K562 (cell line): ENCODE data around the gene FAM227A. TPM values are rescaled to one million over a fixed set of nuclear protein-coding genes. Genes with fewer than 3 reads are reported as not detected.
A peak's percentile ranks its signal among the peaks of the same experiment; 100 is the strongest.

Experiments
- ATAC-seq: fragments of 200-7000 bp; cut with Tn5 transposase; 3 replicates; pipeline ENCODE4 v1.9.1; 2020; ENCODE audit warnings: moderate library complexity
- BruUV-seq: library from RNA; stranded (reverse); fragments of 400-500 nt; replicated peaks from 2 replicates; lab custom pipeline; 2021; lab: Mats Ljungman, UMichigan
- CTCF ChIA-PET: fragments of 300-600 bp; formaldehyde crosslinking; extraction: SDS; loops from one replicate; lab custom pipeline; 2021; ENCODE audit warnings: low intra/inter-chr PET ratio; lab: Yijun Ruan, JAX
- POLR2A ChIA-PET: fragments of 300-600, 350-650 bp; sonication (Branson Sonifier 250); formaldehyde crosslinking; extraction: SDS; loops from one replicate; lab custom pipeline; 2021; ENCODE audit warnings: antibody characterized with exemption, inconsistent platforms; lab: Yijun Ruan, JAX
- DNase-seq, 4 experiments: peaks; one replicate each; pipeline versions ENCODE4 v3.0.0 to v3.0.0-alpha.2; 2011 to 2018; ENCODE audit warnings: low spot score in 3 of 4, mixed read lengths in 3 of 4; ENCODE audit errors: extremely low read depth in 1 of 4
- FAIRE-seq: peaks from 2 replicates; lab custom pipeline; 2011; peaks lifted over from hg19 to GRCh38; lab: Jason Lieb, UNC
- H2AFZ ChIP-seq: 2 replicates; pipeline ENCODE4 v1.6.0; 2011; ENCODE audit warnings: low read depth, low read length, control low read depth, inconsistent platforms
- H3K27ac ChIP-seq: fragments of 200-600 bp; 3 replicates; pipeline ENCODE4 v1.8.0; 2011; ENCODE audit warnings: low read depth, mild to moderate bottlenecking, control low read depth, inconsistent platforms, low read length, moderate library complexity, mixed read lengths; ENCODE audit errors: extremely low read depth
- H3K27me3 ChIP-seq, 2 experiments: fragments of 300-600 bp in 1 of 2; 2 replicates in 1 of 2; 3 replicates in 1 of 2; pipeline versions ENCODE4 v1.6.0 to v1.8.0; 2011; ENCODE audit warnings: inconsistent platforms in 2 of 2, low read length in 2 of 2, mild to moderate bottlenecking in 1 of 2, mixed read lengths in 1 of 2, moderate library complexity in 1 of 2; ENCODE audit not compliant: control insufficient read depth in 2 of 2, insufficient read depth in 2 of 2
- H3K36me3 ChIP-seq: fragments of 300-600 bp; 3 replicates; pipeline ENCODE4 v1.8.0; 2011; ENCODE audit warnings: mild to moderate bottlenecking, low read length, inconsistent platforms; ENCODE audit not compliant: control insufficient read depth, insufficient read depth
- H3K4me1 ChIP-seq, 2 experiments: fragments of 200-600 bp in 1 of 2; replicated peaks in 1 of 2; 2 replicates in 1 of 2; 3 replicates in 1 of 2; pipeline versions ENCODE4 v1.5.1 to v1.8.0; 2011; ENCODE audit warnings: inconsistent platforms in 2 of 2, low read length in 2 of 2, mild to moderate bottlenecking in 1 of 2, mixed read lengths in 1 of 2, moderate library complexity in 1 of 2; ENCODE audit not compliant: control insufficient read depth in 2 of 2, insufficient read depth in 2 of 2
- H3K4me2 ChIP-seq: 2 replicates; pipeline ENCODE4 v1.6.1; 2011; ENCODE audit warnings: low read length, control low read depth, inconsistent platforms, mixed read lengths; ENCODE audit not compliant: insufficient read depth
- H3K4me3 ChIP-seq: fragments of 200-600 bp; sonication (generic), shearing (Covaris generic); 2 replicates; pipeline ENCODE4 v1.5.1; 2016; ENCODE audit warnings: control low read depth, inconsistent platforms
- H3K79me2 ChIP-seq: fragments of 200-600 bp; 3 replicates; pipeline ENCODE4 v1.8.0; 2011; ENCODE audit warnings: low read length, inconsistent platforms; ENCODE audit not compliant: control insufficient read depth, insufficient read depth
- H3K9ac ChIP-seq, 2 experiments: 2 replicates each; pipeline versions ENCODE4 v1.6.0 to v1.6.1; 2011; ENCODE audit warnings: low read depth in 2 of 2, low read length in 2 of 2, control low read depth in 1 of 2, inconsistent platforms in 1 of 2, mild to moderate bottlenecking in 1 of 2, mixed read lengths in 1 of 2; ENCODE audit not compliant: insufficient read depth in 1 of 2
- H3K9me1 ChIP-seq: one replicate; pipeline ENCODE4 v1.6.0; 2011; ENCODE audit warnings: inconsistent platforms, mild to moderate bottlenecking, low read length, moderate library complexity; ENCODE audit not compliant: control insufficient read depth, insufficient read depth
- H3K9me3 ChIP-seq: replicated peaks from 2 replicates; pipeline ENCODE4 v1.5.1; 2011; ENCODE audit warnings: low read depth, low read length, inconsistent platforms; ENCODE audit not compliant: control insufficient read depth, insufficient read depth
- H4K20me1 ChIP-seq: replicated peaks from 2 replicates; pipeline ENCODE4 v1.6.1; 2011; ENCODE audit warnings: low read length, inconsistent platforms, mixed read lengths; ENCODE audit not compliant: control insufficient read depth, insufficient read depth
- BCLAF1 ChIP-seq, 2 experiments: fragments of 450-650 bp in 1 of 2; IDR thresholded peaks; 2 replicates each; pipeline ENCODE4 v1.6.1; 2011 to 2017; ENCODE audit warnings: low read depth in 2 of 2, antibody characterized with exemption in 1 of 2, borderline replicate concordance in 1 of 2, low read length in 1 of 2, mild to moderate bottlenecking in 1 of 2, mixed read lengths in 1 of 2; ENCODE audit not compliant: control insufficient read depth in 1 of 2
- E2F6 ChIP-seq, 2 experiments: IDR thresholded peaks; 2 replicates each; pipeline ENCODE4 v1.6.1; 2011; ENCODE audit warnings: borderline replicate concordance in 1 of 2, control low read depth in 1 of 2, low read depth in 1 of 2, low read length in 1 of 2, mild to moderate bottlenecking in 1 of 2, mixed read lengths in 1 of 2, moderate library complexity in 1 of 2; ENCODE audit not compliant: insufficient read depth in 1 of 2, insufficient read length in 1 of 2, poor library complexity in 1 of 2, severe bottlenecking in 1 of 2; ENCODE audit errors: extremely low read depth in 1 of 2
- FOXP1 ChIP-seq: sonication (generic); formaldehyde crosslinking; IDR thresholded peaks from 2 replicates; pipeline ENCODE4 v1.8.0; 2022; ENCODE audit warnings: mild to moderate bottlenecking, missing genetic modification reagents
- L3MBTL2 ChIP-seq: fragments of 450-650 bp; IDR thresholded peaks from 2 replicates; pipeline ENCODE4 v1.6.1; 2016; ENCODE audit warnings: mild to moderate bottlenecking, moderate library complexity
- MIER1 ChIP-seq: fragments of 450-650 bp; IDR thresholded peaks from 2 replicates; pipeline ENCODE4 v1.6.1; 2016; ENCODE audit warnings: antibody characterized with exemption, mild to moderate bottlenecking, low read depth
- PRDM10 ChIP-seq: fragments of 450-650 bp; IDR thresholded peaks from 2 replicates; pipeline ENCODE4 v1.6.1; 2018; ENCODE audit not compliant: partially characterized antibody
- ZBTB2 ChIP-seq: fragments of 450-650 bp; IDR thresholded peaks from 2 replicates; pipeline ENCODE4 v1.6.1; 2016; ENCODE audit warnings: antibody characterized with exemption
- ZBTB7A ChIP-seq: IDR thresholded peaks from 2 replicates; pipeline ENCODE4 v1.6.1; 2011; ENCODE audit warnings: low read depth, mild to moderate bottlenecking, low read length, moderate library complexity, borderline replicate concordance; ENCODE audit not compliant: control insufficient read depth
- ZNF444 ChIP-seq: fragments of 250-450 bp; sonication (Bioruptor Pico); IDR thresholded peaks from 2 replicates; pipeline ENCODE4 v1.4.0; 2020; ENCODE audit warnings: mild to moderate bottlenecking, moderate library complexity
- WGBS: fragments of 100-300 bp; shearing (Covaris generic); methylation state at CpG from one replicate; pipeline ENCODE4 v1.1.6; 2016; ENCODE audit warnings: low coverage, mixed read lengths; ENCODE audit not compliant: insufficient coverage; ENCODE audit errors: missing lambda C conversion rate; 5-methylcytosine and 5-hydroxymethylcytosine counted together
- in situ Hi-C: fragments of 300-500 bp; cut with MboI; formaldehyde crosslinking; loops from 4 replicates; pipeline ENCODE4 v1.15.0; 2018; ENCODE audit warnings: inconsistent platforms, mixed read lengths
- intact Hi-C: fragments of 100-400 bp; cut with micrococcal nuclease; formaldehyde crosslinking; loops from 2 replicates; pipeline ENCODE4 v1.14.2; 2022
- polyA plus RNA-seq, 8 experiments: library from polyadenylated mRNA; depleted of rRNA in 4 of 8; stranded (reverse) in 5 of 8; unstranded in 3 of 8; fragments of >200 nt; fragmentation: Nextera tagmentation in 2 of 8; fragmentation: Illumina TruSeq in 1 of 8; extraction: Ambion mirVana in 2 of 8; extraction: Trizol in 1 of 8; gene quantifications; 2 replicates each; pipeline versions ENCODE4 v1.2.1 to v1.2.3, GENCODE V29; 2011 to 2014; ENCODE audit warnings: inconsistent platforms in 1 of 8, missing spikeins in 1 of 8
- total RNA-seq, 7 experiments: library from RNA; depleted of rRNA in 6 of 7; stranded (reverse); fragments of >200 nt in 6 of 7; fragmentation: Illumina TruSeq in 2 of 7; extraction: Trizol in 2 of 7; gene quantifications; 2 replicates each; pipeline versions ENCODE4 v1.2.1 to v1.2.3, GENCODE V29; 2011 to 2021; ENCODE audit warnings: low replicate concordance in 1 of 7

Gene FAM227A
- total and polyA plus RNA-seq, 9 of the 15 experiments (the other 6 are each of a cell fraction or from before 2014, with no cell fraction given), result 0.10 to 2.2 (median 0.83) TPM

- no peaks in the 10 kb centered on the region for H4K20me1 ChIP-seq
- FAIRE-seq (no peak), DNase-seq (peak; percentile 15 to 39 (median 16)), ATAC-seq (peak; percentile 64)
- peak overlapping the region; percentile 84 for H2AFZ ChIP-seq
- BruUV-seq, result TSS peak; percentile 96
- H3K79me2 ChIP-seq, result peaks cover 8% of the 10 kb centered on the region; the same call in 2 of the 3 replicates
- H3K4me3 ChIP-seq, result peak overlapping the region; percentile 50
- peak overlapping the region; percentile 79 for H3K4me2 ChIP-seq
- intact Hi-C loops, result no loop called here
- in situ Hi-C loops, result loop anchor here (5.0 kb wide), 1 partner anchor 72 kb away; no protein-coding TSS in a partner anchor
- CTCF ChIA-PET, result no interaction called here
- no peaks in the 10 kb centered on the region for H3K9me3 ChIP-seq
- H3K9ac ChIP-seq, result peak overlapping the region; percentile 93 to 96
- no peaks in the 10 kb centered on the region for H3K9me1 ChIP-seq
- WGBS, result 19% methylated on average over 19 of the region's 32 CpGs
- H3K27me3 ChIP-seq, result no peaks in the 10 kb centered on the region
- POLR2A ChIA-PET, result interaction anchor here (0.6 kb wide), 1 partner anchor 147 kb away, joined by 3 read pairs; no protein-coding TSS in a partner anchor
- no peaks in the 10 kb centered on the region for H3K36me3 ChIP-seq
- H3K27ac ChIP-seq, result peak overlapping the region; percentile 94
- peaks cover 4 to 8% of the 10 kb centered on the region in 2 experiments; a peak in 4 of 5 replicates for H3K4me1 ChIP-seq
- TF ChIP-seq ZBTB7A (0 out of 2 replicates have a peak, but pooled peaks have one; percentile 1), FOXP1 (CRISPR knock-in tag) (no peak), L3MBTL2 (peak; percentile 76), MIER1 (no peak), ZBTB2 (0 out of 2 replicates have a peak, but pooled peaks have one; percentile 44), PRDM10 (peak; percentile 97), ZNF444 (CRISPR knock-in tag) (no peak), E2F6 (IDR thresholded peaks at IDR 0.05; ENCODE audit: borderline replicate concordance in 1 of 2, extremely low read depth in 1 of 2, insufficient read depth in 1 of 2, insufficient read length in 1 of 2, low read depth in 1 of 2, low read length in 1 of 2, poor library complexity in 1 of 2, severe bottlenecking in 1 of 2) (peak in 1 of 2 experiments; percentile 25), BCLAF1 (IDR thresholded peaks at IDR 0.05; ENCODE audit: borderline replicate concordance in 1 of 2, control insufficient read depth in 1 of 2, low read depth in 2 of 2, low read length in 1 of 2) (no peak)
These were observed 86.8 kb downstream of the FAM227A start for GRCh38 chr22:38569181-38569971.
